ENCODE results near the gene MAGI2.
"Not testable (repeated sequence)": the region's sequence is repeated elsewhere in the genome, so short reads cannot be mapped to it uniquely, and the experiment has no call there.

MAGI2 gene

DNA sequence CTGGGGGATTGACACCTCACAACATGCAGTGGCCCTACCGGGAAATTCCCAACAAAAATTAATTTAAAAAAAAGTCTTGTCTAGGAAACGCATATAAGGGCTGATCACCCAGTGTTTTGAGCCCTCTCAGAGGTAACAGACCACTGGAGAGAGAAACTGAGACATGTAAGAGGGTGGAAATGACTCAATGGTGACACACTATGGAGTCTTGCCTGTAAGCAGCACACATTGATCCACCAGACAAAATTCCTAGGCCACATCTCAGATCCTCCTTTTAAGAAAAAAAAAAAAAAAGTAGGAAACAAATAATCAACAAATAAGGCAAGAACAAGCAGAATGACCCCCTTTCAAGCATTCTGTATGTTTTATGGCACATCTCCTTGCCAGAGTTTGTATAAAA, 296.2 kb downstream of the MAGI2 start:
- DNase-seq (ENCODE audit: low read depth, low spot score): no peak

GRCh38 chr7:79149831-79150230, 303.6 kb downstream of the MAGI2 start:
- no peak for DNase-seq (ENCODE audit: low read depth, low spot score)

GRCh38 chr7:79142706-79143105, 310.8 kb downstream of the MAGI2 start:
- DNase-seq (ENCODE audit: low read depth, low spot score): no peak

DNA sequence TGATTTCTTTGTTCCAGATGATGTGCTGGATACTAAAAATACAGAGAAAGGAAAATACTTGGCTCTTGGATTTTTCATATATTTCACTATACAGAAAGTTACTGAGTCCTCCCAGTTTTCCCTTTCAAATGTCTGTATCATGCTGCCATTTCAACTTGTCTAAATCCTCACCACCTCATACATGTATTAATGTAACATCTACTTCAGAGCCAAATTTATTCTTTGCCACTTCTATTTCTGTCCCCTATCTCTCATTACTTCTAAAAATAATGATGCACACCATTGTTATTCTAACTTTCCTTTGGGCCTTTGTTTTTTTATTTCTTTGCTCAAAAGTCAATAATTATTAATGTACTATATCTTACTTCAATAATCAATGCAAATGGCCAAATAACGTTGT, 312.2 kb downstream of the MAGI2 start:
- DNase-seq (ENCODE audit: low read depth, low spot score): no peak

DNA sequence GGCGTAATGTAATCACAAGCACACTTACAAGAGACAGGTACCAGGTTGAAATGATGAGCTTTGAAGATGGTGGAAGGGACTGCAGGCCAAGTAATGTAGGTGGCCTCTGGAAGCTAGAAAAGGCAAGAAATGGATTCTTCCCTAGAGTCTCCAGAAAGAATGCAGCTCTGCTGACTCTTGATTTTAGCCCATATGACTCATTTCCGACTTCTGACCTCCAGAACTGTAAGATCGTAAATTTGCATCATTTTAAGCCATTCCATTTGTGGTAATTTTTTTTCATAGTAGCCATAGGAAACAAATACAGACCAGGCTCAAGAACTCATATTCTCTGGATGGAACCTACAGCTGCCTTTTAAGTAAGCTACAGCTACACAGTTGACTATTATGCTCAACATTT, 315.5 kb downstream of the MAGI2 start:
- DNase-seq (ENCODE audit: low read depth, low spot score): no peak

DNA sequence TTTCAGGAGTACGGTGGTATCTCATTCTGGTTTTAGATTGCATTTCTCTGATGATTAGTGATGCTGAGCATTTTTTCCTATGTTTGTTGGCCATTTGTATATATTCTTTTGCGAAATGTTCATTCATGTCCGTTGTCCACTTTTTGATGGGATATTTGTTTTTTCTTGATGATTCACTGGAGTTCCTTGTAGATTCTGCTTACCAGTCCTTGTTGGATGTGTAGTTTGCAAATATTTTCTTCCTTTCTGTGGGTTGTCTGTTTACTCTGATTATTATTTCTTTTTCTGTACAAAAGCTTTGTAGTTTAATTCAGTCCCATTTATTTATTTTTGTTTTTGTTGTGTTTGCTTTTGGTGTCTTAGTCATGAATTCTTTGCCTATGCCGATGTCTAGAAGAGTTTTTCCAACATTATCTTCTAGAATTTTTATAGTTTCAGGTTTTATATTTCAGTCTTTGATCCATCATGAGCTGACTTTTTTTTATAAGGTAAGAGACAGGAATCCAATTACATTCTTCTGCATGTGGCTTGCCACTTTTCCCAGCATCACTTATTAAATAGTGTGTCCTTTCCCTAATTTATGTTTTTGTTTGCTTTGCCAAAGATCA, 320.5 kb downstream of the MAGI2 start:
- no peak for DNase-seq (ENCODE audit: low read depth, low spot score)

DNA sequence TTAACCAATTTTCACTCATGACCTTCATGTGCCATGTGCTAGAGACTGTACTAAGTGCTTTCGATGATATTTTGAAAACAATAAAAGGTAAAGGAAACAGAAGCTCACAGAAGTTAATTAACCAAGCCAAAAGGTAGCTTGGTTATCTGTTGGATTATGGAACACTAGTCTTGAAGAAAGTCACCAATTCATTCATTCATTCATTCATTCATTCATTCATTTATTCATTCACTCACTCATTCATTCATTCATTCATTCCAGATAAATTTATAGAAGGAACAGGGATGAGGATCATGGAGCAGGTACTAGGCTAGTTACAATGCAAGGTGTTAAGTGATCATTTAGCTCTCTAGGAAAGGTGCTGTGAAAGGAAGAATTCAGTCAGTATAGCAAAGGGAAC, 322.8 kb downstream of the MAGI2 start:
- DNase-seq (ENCODE audit: low read depth, low spot score): no peak

- DNase-seq (ENCODE audit: low read depth, low spot score): no peak
These were observed 329.1 kb downstream of the MAGI2 start for GRCh38 chr7:79124331-79124730.

GRCh38 chr7:79118143-79118542, 335.3 kb downstream of the MAGI2 start:
- no peak for DNase-seq (ENCODE audit: low read depth, low spot score)

- no peak for DNase-seq (ENCODE audit: low read depth, low spot score)
These were observed 357.1 kb downstream of the MAGI2 start for GRCh38 chr7:79096361-79096805.

DNA sequence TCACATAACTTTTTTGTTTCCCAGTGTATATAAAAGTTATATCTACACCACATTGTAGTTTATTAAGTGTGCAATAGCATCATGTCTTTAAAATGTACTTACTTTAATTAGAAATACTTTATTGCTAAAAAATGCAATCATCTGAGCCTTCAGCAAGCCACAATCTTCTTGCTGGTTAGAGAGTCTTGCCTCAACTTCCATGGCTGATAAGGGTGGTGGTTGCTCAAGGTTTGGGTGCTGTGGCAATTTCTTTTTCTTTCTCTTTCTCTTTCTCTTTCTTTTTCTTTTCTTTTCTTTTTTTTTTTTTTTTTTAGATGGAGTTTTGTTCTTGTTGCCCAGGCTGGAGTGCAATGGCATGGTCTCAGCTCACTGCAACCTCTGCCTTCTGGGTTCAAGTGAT, 360.0 kb downstream of the MAGI2 start:
- no peak for DNase-seq (ENCODE audit: low read depth, low spot score)

DNA sequence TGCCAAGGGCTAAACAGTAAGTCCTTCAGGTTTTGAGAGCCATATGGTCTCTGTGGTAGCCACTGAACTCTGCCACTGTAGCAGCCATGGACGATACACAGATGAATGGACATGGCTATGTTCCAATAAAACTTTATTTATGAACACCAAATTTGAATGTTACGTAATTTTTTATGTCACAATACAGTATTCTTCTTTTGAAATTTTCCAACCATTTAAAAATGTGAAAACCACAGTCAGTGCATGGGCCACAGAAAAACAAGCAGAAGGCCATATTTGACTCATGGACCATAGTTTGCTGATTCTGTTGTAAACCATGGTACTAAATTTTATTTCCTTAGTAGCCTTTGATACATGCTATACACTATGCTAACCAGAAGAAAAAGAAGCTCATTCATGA, 361.8 kb downstream of the MAGI2 start:
- no peak for DNase-seq (ENCODE audit: low read depth, low spot score)

DNA sequence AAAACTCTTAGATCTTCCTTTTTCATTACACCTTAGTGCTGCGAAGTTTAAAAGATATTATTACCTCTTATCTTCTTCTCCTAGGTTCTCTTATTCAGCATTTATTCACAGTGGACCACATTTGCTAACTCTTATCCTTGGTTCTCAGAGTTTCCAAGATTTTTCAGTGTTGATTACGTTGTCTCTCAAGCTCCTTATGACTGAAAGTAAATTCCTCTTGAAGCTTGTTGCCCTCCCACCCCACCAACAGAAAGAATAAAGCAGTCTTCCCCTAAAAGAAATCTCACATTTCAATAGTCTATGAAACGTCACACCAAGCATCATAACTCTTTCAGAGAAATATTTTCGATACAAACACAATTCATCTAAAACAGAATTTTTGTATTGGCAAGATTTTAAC, 362.5 kb downstream of the MAGI2 start:
- no peak for DNase-seq (ENCODE audit: low read depth, low spot score)

DNA sequence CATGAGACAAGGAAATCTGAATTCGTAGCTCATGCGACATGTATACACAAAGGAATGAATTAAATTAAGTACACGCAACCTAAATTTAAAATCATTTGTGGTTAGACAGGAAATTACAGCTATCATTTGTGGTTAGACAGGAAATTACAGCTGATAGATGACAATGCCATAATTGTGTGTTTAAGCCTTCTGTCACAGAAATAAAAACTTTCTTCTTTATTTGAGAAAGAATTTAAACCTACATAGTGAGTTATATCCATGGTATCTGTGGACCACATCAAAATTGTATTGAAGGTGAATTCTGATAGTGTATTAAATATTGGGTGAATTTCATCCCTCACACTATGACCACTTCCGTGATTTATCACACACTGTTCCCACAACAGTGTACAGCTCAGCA, 362.9 kb downstream of the MAGI2 start:
- no peak for DNase-seq (ENCODE audit: low read depth, low spot score)

DNA sequence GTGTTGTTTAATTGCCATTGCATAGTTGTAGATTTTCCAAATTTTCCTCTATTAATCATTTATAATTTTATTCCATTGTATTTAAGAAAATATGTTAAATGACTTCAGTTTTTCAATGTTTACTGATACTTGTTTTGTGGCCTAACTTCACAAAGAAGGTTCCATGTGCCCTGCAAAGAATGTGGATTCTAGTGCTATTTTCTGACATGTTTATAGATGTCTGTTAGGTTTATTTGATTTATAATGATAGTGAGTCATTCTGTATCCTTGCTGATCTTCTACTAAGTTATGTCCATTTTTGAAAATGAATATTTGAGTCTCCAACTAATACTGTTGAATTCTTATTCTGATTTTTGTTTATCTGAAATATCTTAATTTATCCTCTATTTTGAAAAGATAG, 369.0 kb downstream of the MAGI2 start:
- DNase-seq (ENCODE audit: low read depth, low spot score): no peak

- no peak for DNase-seq (ENCODE audit: low read depth, low spot score)
These were observed 373.4 kb downstream of the MAGI2 start for GRCh38 chr7:79079919-79080554.

DNA sequence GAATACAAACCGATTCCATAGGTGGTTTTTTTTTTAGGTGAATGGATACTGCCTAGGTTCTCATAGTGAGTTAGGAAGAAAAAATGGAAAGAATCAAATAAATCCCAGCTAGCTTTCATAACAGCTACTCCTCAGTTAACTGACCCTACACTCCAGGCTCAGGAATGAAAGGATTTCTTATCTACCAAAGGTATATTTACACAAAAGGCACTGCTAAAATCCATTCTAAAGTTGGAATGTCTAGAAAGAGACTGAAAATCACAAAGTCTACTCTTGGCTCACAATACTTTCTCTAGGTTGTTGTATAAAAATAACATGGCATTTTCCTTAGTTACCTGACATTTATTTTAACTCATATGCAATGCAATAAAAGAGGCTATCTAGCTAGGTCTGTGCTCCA, 375.2 kb downstream of the MAGI2 start:
- DNase-seq (ENCODE audit: low read depth, low spot score): no peak

DNA sequence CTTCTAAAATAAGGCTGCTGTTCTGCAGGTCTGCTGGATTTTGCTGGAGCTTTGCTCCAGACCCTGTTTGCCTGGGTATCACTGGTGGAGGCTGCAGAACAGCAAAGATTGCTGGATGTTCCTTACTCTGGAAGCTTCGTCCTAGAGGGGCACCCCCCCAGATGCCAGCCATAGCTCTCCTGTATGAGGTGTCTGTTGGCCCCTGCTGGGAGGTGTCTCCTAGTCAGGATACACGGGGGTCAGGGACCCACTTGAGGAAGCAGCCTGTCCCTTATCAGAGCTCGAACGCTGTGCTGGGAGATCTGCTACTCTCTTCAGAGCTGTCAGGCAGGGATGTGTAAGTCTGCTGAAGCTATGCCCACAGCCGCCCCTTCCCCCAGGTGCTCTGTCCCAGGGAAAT, 382.3 kb downstream of the MAGI2 start:
- not testable (repeated sequence) for DNase-seq (ENCODE audit: low read depth, low spot score)

DNA sequence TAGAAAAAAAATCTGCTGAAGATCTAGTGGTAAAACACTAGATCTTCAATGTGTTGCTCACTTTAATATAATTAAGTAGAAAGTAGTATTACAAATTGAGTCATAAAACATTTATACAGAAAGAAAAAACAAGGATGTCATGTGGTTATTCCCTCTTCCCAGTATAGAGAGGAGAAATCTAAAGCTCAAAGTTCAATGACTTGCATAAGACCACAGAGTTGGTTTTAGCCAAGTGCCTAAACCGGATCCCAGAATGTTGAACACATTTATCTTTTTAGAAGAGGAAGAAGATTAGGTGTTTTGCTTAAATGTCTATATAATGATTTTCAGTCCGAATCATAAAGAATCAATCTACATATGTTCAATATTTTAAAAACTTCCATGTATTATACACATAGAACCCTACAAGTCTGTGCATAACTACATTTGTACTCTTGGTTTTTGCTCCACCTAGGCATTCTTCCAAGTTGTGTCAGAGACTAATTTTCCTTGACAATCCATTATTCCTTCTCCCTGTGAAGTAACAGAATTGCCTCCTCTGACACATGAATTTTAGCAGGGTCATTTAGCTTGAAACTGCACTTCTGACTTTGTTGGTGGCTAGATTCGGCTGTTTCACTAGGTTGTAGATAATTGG, 389.2 kb downstream of the MAGI2 start:
- no peak for DNase-seq (ENCODE audit: low read depth, low spot score)

DNA sequence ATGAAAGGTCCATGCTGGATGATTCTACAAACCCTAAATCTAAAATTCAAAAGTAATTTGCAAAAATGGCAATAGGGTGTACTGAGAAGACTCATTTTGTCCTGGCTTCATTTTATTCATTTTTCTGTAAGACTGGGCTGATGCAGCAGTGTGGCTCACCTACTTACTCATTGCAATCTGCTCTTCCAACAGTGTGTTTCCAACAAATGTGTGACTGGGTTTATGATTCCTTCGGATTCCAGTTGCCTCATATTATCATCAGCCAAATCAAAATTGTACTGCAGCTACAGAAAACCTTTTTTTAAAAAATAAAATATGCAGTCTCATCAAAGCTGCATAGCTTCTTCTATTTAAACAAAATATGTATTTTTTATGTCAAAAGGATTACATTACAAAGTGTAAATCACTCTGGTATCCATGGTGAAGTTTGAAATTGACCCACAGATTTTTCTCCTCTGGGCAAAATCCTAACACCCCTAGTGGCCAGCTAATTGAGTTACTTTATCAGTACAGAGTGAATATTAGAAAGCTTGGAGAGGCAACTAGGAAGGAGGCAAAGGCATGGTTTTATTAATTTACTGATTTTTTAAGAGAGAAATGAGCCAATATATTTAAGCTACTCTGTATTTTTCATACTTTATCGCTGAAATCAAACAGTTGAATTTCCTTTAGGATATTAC, 390.3 kb downstream of the MAGI2 start:
- no peak for DNase-seq (ENCODE audit: low read depth, low spot score)

DNA sequence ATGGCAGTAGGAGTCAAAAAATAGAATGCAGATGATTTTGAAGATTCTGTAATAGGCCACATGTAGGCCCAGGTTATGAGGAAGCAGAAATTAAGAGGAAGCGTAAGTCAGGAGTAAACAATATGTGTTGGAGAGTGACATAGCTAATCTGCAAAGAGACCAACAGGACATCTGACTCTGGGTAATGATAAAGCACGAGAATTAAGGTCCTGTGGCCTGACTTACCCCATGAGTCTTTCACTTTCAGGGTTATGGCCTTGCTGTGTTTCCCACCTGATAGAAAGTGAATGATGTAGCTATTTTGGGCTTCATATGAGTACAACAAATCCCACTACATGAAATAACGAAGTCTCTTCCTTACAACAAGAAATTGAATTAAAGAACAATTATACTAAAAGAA, 393.0 kb downstream of the MAGI2 start:
- DNase-seq (ENCODE audit: low read depth, low spot score): no peak

- DNase-seq (ENCODE audit: low read depth, low spot score): no peak
These were observed 397.6 kb downstream of the MAGI2 start for GRCh38 chr7:79055722-79056415.
